Activated effector memory CD4-positive, alpha-beta T cell treated with Interleukin-2 at 50 U/mL for 16 hours (primary cell): ENCODE measurements around the gene TLE2.
"Not testable (repeated sequence)": the region's sequence is repeated elsewhere in the genome, so short reads cannot be mapped to it uniquely, and the experiment has no call there.

Source experiments
- DNase-seq: peaks from one replicate; pipeline ENCODE4 v3.0.0-alpha.2; 2020

Gene TLE2

DNA sequence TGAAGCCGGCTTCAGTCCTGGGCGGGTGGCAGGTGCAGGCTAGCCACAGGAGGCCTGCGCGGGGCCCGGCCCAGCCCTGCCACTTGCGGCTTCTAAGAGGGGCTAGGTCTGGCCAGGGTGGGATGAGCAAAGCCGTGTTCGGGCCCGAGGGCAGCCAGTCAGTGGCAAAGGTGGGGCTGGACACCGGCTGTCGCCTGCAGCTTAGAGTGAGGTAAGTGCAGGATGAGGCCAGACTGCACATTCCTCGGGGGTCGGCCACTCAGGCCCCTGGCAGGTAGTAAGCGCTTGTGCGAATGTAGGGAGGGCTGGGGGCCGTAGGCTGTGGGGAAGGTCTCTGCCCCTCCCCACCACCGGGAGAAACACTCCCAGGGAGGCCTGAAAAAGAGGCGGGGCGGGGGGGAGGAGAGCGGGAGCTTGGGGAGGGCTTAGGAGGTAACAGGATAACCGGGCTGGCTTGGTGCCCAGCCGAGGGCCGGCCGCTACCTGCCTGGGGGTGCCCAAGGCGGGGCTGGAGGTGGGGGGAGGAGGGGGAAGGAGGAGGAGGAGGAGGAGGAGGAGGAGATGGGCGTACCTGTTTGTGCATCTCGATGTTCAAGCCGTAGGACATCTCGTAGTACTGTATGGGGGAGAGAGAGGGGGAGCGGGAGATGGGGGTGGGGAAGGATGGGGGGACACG is 26.8 kb upstream of the TLE2 start:
- no peak for DNase-seq

DNA sequence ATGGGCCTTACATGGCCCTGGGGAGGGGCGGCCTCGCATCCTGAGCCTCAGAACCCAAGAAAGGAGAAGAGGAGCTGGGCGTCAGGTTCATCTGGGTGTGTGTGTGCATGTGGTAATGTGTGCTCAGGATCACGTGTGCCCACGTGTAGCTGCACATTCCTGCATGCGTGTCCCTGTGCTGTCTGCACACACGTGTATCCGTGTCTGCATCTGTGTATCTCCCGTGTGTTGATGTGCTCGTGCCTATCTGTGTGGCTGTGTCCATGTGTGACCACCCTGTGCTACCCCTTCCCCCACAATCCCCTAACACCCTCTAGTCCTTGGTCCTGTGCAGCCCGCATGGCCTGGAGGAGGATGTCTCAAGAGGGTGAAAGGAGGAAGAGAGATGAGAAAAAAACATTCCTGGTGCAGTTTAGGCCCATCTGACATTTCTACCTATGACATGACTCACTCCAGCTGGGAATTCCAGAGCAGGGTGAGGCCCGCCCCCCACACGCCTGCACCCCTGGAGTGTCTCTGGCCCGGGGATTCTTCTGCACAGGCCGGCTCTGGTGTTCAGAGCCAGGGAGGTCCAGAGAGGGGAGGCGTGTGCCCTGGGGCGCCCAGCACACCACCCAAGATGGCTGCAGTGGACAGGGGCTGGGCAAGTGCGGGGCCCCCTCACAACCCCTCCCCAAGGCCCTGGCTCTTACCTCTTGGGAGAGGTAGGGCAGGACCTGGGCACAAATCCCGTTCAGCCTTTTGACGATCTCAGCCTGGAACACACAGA is 26.1 kb upstream of the TLE2 start:
- no peak for DNase-seq

DNA sequence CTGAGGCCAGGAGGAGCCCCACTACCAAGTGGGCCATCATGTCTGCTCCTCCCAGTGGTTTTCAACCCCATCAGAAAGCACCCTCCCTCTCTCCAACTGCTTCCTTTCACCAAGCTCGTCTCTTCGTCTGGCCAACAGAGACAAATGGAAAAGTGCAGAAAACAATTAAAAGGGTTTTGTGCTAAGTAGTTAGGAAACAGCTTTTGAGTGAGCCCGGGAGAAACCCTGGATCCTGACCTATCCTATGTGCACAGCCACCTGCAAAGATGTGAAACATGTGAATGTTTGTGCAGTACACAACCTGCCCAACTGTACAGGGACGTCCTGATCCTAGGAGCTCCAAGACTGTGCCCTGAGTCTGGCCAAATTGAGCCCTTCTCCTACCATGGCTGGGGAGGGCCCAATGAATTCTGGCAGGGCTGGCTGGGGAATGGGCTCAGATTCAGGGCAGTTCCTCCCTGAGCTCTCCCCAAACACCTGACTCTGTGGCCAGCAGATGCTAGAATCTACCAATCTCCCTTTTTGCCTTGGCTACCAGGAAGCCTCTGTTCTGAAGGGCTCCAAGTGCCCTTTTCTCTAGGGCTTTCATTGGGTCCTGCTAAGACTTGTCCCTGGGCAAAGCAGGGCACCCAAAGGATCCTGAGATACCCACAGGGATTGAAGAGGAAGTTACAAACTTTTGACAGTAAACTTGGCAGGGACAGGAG is 25.3 kb upstream of the TLE2 start:
- no peak for DNase-seq

DNA sequence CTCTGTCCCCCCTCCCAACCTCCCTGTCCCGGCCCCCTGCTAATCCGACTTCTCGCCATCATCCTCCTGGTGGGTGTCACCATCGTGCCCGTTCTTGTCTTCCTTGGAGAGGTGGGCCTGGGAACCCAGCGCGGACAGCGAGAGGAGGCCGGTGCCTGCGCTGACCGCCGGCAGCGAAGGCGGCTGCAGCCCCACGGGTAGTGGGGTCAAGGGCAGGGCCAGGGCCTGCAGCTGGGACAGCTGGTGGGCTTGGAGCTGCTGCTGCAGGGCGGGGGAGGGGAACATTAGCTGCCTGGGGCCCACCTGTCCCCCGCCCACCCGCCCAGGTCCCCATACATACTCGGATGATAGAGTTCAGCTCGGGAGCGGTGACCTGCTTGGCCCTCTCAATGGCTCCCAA is 24.7 kb upstream of the TLE2 start:
- DNase-seq, result no peak

DNA sequence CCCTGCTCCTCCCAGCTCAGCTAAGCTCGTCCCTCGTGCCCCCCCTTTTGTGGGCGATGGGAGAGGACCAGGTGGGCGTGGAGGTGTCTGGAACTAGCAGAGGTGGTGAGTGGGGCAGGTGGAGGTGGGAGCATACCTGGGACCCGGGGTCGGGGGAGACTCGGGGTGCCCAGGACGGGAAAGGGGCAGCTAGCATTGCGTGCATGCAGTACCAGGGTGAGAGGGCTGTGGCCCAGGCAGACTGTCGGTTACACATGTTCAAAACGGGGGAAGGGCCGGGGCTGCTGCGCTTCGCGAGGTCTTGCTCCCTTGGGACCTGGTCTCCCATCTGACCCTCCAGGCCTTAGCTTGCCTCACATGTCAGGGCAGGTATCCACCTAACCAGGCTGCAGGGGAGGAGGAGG is 24.1 kb upstream of the TLE2 start:
- DNase-seq, result no peak

DNA sequence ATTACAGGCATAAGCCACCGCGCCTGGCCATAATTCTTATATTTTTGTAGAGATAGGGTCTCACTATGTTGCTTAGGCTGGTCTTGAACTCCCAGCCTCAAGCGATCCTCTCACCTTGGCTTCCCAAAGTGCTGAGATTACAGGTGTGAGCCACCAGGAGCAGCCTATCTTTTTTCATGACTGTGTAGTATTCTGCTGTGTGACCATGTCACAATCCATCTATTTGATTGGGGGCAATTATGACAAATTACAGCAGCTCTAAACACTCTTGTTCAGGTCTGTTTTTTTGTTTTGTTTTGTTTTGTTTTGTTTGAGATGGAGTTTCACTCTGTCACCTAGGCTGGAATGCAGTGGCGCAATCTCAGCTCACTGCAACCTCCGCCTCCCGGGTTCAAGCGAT is 20.9 kb upstream of the TLE2 start:
- DNase-seq, result not testable (repeated sequence)

DNA sequence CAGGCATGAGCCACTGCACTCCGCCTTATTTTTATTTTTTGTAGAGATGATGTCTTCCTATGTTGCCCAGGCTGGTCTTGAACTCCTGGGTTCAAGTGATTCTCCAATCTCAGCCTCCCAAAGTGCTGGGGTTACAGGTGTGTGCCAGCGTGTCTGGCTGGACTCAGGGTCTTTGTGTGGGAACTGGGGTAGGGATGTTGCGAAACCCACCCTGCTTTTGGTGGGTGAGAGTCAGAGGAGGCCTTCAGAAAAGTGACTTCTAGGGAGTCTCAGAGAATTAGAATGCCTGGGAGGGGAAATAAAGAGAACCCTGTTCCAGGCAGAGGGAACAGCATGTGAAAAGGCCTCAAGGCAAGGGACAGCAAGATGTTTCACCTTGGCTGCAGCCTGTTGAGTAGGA is 20.0 kb upstream of the TLE2 start:
- no peak for DNase-seq

DNA sequence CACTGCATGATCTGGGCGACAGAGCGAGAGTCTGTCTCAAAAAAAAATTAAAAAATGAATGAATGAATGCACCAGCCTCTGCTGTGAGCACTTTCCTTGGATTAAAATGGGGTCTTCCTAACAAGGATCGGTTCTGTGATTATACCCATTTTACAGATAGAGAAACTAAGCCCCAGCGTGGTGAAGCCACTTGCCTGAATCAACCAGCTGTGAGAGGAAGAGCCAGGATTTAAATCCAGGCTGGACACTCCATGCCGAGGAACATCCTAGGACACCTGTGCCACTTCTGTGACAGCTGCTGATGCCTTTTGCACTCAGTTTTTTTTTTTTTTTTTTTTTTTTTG is 19.1 kb upstream of the TLE2 start:
- no peak for DNase-seq

DNA sequence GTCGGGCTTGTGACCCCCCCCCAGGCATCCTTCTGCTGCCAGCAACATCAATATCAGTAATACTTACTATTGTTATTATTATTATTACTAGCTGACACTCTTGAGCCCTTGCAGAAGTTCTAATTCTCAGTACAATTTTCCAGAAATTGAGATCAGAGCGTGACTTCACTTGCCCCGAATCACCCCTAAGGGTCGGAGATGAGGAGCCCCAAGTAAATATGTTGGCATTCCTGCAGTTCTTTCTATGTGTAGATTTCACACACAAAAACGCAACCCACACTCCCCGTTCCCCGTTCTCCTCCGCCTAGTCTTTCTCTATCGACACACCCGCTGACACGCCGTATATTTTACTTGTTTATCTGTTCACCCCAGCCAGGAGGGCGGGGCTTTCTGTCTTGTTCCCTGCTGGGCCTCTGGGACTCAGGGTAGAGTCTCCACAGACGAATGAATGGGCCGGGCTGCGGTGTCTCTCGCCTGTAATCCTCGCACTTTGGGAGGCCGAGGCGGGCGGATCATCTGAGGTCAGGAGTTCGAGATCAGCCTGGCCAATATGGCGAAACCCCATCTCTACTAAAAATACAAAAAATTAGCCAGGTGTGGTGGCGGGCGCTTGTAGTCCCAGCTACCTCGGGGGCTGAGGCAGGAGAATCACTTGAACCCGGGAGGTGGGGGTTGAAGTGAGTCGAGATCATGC is 18.6 kb upstream of the TLE2 start:
- peak; percentile 56 for DNase-seq

DNA sequence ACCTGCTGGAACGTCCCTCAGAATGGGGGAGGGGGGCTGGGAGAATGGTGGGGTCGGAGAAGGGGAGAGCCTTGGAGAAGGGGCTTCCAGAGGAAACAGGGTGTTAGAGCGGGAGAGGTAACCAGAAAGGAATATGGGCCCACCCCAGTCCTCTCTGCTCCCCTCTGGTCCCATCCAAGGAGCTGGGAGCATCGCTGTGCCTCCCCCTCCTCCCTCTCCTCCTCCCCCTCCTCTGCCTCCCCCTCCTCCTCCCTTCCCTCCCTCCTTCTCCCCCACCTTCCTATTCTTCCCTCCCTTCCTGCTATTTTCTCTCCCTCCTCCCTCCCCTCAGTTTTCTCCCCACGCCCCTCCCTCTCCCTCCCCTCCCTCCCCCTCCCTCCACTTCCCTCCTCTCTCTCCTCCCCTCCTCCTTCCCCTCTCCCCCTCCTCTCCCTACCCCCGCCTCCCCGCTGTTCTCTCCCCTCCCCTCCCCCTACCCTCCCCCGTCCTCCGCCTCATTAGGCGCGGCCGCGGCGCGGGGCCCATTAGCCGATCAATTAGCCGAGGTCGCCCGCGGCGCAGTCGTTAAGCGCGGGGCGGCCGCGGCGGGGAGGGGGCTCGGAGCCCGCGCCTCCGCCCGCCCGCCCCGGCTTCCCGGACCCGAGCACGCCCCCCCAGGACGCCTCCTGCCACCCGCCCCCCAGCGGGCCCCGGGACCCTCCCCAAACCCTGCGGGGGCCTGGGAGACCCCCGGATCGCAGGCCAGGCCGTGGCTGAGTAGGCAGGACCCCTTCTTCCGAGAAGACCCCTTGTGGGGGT is 17.8 kb upstream of the TLE2 start:
- DNase-seq, result no peak

DNA sequence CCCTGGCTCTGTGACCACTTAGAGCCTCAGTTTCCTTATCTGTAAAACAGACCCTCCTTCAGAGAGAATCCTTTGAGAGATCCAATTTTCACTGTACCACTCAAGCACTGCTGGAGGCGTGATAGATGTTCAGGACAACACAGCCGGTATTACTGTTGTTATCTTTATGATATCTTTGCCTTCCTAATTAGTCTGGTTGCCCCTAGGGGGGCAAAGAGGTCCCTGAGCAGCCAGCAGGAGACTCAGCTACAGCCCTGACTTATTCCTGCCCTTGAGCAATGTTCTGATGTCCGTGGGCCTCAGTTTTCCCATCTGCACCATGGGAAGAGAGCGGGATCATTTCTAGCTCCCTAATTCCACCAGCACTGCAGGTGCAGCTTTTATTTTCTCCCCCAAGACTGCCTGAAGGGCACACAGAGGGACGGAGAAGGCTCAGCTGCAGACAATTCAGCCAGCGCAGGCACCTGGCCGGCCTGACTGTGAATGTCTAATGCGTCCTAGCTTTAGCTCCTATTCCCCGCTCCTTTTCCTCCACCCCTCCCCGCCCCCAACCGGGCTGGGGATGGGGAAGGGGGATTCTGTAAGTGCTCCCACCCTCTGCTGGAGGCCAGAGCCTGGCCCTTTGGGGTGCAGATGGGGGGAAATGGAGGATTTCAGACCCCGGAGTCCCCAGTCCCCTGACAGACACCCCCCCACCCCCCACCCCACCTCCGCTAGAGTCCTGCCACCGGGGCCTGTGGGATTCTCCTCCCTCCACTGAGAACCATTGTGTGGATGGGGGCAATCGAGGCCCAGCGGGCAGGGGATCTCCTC is 17.0 kb upstream of the TLE2 start:
- DNase-seq, result no peak

DNA sequence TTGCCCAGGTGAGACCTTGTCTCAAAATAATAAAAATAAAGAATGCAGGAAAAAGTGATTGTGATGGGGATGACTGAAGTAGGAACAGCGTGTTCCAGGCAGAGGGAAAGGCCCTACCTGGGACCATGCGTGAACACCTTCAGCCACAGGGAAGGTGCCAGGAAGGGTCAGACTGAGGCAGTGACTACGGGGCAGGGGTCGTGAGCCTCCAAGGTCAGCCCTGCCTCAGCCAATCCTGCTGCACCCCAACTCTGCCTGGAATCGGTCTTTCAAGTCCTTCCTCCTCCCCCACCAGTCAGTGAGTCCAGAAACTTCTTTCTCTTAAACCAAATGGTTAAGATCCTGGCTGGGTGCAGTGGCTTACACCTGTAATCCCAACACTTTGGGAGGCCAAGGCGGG is 16.1 kb upstream of the TLE2 start:
- no peak for DNase-seq

DNA sequence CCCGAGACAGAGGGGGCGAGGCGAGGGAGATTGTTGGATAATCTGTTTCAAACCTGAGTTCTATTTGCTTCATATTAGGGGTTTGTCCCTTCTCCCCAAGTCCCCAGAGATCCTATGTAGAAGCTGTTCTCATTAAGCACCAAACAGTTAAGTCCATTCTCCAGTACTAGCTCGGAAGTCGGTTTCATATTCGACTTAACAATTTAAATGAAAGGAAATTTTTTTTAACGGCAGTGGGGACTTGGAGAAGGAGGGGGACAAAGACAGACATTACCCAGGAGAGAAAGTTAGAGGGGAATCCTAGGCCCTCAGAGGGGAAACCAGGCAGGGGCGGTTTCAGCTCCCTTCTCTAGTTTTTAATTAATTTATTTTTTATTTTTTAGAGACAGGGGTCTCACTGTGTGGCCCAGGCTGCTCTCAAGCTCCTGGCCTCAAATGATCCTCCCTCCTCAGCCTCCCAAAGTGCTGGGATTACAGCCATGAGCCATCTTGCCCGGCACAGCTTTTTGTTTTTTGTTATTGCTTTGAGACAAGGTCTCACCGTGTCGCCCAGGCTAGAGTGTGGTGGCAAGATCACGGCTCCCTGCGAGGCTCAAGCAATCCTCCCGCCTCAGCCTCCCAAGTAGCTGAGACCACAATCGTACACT is 13.7 kb upstream of the TLE2 start:
- no peak for DNase-seq

DNA sequence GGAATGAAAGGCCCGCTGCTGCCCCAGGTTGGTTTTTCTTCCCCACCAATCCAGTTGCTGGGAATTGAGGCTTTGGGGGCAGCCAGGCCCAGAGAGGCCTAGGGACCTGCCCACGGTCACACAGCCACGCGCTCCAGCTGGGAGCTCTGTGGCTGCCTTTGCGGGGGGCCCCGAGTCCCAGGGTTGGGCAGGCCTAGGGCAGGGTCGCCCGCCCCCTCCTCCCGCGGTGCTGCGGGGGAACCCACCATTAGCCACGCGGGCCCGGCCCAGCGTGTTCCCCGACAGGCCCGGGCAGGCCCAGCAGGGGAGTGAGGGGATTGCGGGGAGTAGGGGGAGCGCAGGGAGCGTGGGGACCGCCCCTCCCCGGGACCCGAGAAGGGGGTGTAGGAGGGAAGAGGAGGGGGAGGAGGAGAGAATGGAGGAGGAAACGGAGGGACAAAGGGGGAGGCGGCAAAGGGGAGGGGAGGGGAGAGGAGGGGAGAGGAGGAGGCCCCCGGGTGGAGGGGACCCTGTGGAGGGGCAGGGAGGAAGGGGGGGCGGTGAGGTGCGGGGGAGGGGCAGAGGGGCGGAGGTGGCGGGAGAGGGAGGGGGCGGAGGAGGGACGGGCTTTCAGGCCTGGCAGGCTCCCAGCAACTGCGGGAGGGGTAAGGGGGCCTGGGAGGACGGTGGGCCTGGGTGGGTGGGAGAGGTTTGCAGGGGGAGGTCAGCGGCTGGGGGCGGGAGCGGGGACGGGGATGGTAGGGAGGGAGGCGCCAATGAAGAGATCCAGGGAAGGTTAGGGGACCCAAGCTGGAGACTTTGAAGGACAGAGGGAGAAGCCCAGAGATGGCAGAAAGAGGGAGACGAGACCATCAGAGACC is 12.9 kb upstream of the TLE2 start:
- DNase-seq, result no peak

DNA sequence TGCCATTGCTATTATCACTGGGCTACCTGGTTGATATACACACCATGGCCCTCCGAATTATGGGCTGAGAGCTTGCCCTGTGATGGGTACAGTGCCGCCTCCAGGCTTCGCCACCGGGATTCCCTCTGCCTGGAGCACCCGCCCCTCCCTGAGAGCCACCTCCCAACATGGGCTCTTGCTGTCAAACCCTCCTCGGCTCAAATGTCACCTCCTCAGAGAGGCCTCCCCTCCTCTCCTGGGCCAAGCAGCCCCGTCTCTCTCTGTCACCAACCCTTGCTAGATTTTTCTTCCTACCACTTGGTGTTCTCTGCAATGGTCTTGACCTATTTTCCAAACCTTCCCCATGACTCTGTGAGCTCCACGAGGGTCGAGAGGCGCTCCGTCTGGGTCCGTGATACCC is 12.2 kb upstream of the TLE2 start:
- no peak for DNase-seq

DNA sequence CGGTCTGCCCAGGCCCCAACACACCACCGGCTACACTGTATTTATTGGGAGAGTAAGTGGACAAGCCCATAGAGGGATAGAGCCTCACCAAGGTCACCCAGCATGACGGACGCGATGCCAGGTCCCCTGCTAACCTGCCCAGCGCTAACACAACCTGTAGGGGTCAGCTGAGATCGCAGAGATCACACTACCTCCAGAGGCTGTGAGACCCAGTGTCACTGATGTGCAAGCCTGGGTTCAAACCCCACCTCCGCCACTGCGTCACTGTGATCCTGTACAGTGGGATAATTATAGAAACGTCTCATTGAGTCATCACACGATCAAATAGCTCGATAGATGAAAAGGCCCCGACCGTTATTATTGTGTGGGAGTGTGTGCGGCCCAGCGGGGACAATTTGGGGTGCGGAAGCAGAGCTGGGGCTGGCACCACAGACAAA is 10.6 kb upstream of the TLE2 start:
- DNase-seq, result no peak

DNA sequence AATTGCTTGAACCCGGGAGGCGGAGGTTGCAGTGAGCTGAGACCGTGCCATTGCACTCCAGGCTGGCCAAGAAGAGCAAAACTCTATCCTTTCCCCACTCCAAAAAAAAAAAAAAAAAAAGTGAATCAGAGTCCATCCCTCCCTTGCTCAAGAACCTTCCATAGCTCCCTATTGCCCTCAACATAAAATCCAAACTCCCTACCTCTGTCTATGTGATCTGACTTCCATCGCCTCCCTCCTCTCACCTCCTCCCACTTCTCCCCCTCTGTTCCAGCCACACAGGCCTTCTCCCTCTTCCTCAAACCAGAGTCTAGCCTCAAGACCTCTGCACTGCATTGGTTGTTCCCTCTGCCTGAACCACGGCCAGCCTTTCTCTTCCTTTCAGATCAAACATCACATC is 10.0 kb upstream of the TLE2 start:
- no peak for DNase-seq

DNA sequence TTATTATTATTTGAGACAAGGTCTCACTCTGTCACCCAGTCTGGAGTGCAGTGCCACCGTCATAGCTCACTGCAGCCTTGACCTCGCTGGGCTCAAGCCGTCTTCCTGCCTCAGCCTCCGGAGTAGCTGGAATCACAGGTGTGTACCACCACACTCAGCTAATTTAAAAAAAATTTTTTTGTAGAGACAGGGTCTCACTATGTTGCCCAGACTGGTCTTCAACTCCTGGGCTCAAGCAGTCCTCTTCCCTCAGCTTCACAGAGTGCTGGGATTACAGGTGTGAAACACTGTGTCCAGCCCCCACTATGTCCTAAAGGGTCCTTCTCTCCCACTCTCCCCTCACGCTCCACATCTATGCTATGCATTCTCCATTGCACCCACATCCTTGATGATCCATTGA is 9.1 kb upstream of the TLE2 start:
- DNase-seq, result no peak

DNA sequence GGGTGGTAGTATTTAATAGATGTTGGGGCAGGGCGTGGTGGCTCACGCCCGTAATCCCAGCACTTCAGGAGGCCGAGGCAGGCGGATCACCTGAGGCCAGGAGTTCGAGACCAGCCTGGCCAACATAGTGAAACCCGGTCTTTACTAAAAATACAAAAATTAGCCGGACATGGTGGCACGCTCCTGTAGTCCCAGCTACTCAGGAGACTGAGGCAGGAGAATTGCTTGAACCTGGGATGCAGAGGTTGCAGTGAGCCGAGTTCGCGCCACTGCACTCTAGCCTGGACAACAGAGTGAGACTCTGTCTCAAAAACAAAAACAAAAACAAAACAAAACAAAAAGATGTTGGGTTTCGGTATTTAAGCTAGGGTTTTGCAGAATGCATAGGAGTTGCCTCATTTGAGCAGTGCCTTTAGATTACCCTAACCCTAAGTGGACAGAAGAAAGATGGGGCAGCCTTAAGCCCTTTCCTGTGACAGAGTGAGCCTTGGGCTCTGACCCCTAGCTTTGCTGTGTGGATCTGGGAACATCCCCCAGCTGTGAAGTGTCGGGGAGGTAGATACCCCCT is 8.0 kb upstream of the TLE2 start:
- not testable (repeated sequence) for DNase-seq
